ENCODE data around the gene TEKTIP1.

GRCh38 chr19:3536429-3537100 is 2.4 kb upstream of the TEKTIP1 start:
- TF ChIP-seq CTCF (IDR thresholded peaks at IDR 0.05): no peak
- no peak for TF ChIP-seq POLR2A (IDR thresholded peaks at IDR 0.05)
